ENCODE measurements around the gene GFPT2. TPM values are rescaled to one million over a fixed set of nuclear protein-coding genes. Genes with fewer than 3 reads are reported as not detected.
A peak's percentile ranks its signal among the peaks of the same experiment; 100 is the strongest.

The GFPT2 gene
- total RNA-seq, 6 experiments from 2014 or later = 0.32 to 0.93 (median 0.61) TPM

DNA sequence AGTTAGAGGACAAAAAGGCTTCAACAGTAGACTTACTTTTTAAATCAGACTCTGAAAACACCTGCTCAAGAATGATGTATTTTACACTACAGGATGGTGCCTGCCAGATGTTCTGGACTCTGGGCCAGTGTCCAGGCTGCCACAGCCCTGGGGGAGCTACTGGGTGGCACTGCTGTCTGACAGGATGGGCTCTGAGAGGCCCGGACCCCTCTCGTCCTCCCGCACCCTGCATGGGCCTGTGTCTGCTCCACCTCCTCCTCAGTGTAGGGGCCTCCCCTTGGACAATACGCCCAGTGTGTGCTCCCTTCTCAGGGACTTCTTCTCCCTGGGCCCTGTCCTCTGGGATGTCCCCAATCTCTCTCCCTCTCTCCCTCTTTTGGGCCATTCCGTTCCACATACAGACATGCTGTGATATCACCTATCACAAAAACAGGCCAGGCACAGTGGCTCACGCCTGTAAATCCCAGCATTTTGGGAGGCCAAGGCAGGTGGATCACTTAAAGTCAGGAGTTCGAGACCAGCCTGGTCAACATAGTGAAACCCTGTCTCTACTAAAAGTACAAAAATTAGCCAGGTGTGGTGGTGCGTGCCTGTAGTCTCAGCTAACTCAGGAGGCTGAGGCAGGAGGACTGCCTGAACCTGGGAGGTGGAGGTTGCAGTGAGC is 23.4 kb downstream of the GFPT2 start:
- no peak overlapping the region for H3K27ac ChIP-seq
- ATAC-seq = no peak
- H3K4me1 ChIP-seq = no peaks in the 10 kb centered on the region
- no peaks in the 10 kb centered on the region for H3K27me3 ChIP-seq
- no peak for TF ChIP-seq POLR2A (IDR thresholded peaks at IDR 0.05)
- TF ChIP-seq, protein P1, sequence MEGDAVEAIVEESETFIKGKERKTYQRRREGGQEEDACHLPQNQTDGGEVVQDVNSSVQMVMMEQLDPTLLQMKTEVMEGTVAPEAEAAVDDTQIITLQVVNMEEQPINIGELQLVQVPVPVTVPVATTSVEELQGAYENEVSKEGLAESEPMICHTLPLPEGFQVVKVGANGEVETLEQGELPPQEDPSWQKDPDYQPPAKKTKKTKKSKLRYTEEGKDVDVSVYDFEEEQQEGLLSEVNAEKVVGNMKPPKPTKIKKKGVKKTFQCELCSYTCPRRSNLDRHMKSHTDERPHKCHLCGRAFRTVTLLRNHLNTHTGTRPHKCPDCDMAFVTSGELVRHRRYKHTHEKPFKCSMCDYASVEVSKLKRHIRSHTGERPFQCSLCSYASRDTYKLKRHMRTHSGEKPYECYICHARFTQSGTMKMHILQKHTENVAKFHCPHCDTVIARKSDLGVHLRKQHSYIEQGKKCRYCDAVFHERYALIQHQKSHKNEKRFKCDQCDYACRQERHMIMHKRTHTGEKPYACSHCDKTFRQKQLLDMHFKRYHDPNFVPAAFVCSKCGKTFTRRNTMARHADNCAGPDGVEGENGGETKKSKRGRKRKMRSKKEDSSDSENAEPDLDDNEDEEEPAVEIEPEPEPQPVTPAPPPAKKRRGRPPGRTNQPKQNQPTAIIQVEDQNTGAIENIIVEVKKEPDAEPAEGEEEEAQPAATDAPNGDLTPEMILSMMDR (IDR thresholded peaks at IDR 0.05) = no peak
- intact Hi-C loops (cut with DNase I) = loop anchor here (5.0 to 10.0 kb wide), 2 partner anchors 195 to 197 kb away; no protein-coding TSS in a partner anchor
- H3K9me3 ChIP-seq = no peaks in the 10 kb centered on the region
- DNase-seq = no peak
- H3K4me3 ChIP-seq = no peak overlapping the region
- WGBS (ENCODE audit: insufficient coverage, low coverage, low lambda C conversion rate, missing lambda C conversion rate) = 89% methylated on average over 5 of the region's 8 CpGs
- no peaks in the 10 kb centered on the region for H3K36me3 ChIP-seq

DNA sequence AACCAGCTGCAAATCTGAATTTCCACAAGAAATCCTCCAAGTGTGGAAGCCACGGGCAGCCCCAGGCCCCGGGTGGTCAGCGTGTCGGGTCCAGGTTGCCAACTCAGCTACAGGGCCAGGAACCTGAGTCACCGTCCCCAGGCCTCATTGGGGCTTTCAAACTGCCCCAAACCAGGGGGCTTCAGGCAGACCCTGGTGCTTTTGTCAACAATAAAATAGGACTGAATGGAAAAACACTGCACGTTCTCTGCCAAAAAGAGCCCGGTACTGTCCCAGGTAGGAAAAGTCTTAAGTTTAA is 24.0 kb downstream of the GFPT2 start:
- no peak for TF ChIP-seq POLR2A (IDR thresholded peaks at IDR 0.05)
- TF ChIP-seq, protein P1 (IDR thresholded peaks at IDR 0.05) = no peak
- H3K27ac ChIP-seq = no peak overlapping the region
- H3K36me3 ChIP-seq = no peaks in the 10 kb centered on the region
- no peaks in the 10 kb centered on the region for H3K4me1 ChIP-seq
- no peak for ATAC-seq
- 89% methylated on average over 2 of the region's 7 CpGs for WGBS (ENCODE audit: insufficient coverage, low coverage, low lambda C conversion rate, missing lambda C conversion rate)
- no peak for DNase-seq
- H3K4me3 ChIP-seq = no peak overlapping the region
- H3K9me3 ChIP-seq = no peaks in the 10 kb centered on the region
- no peaks in the 10 kb centered on the region for H3K27me3 ChIP-seq
- intact Hi-C loops (cut with DNase I) = loop anchor here (5.0 to 10.0 kb wide), 2 partner anchors 194 to 197 kb away; no protein-coding TSS in a partner anchor

DNA sequence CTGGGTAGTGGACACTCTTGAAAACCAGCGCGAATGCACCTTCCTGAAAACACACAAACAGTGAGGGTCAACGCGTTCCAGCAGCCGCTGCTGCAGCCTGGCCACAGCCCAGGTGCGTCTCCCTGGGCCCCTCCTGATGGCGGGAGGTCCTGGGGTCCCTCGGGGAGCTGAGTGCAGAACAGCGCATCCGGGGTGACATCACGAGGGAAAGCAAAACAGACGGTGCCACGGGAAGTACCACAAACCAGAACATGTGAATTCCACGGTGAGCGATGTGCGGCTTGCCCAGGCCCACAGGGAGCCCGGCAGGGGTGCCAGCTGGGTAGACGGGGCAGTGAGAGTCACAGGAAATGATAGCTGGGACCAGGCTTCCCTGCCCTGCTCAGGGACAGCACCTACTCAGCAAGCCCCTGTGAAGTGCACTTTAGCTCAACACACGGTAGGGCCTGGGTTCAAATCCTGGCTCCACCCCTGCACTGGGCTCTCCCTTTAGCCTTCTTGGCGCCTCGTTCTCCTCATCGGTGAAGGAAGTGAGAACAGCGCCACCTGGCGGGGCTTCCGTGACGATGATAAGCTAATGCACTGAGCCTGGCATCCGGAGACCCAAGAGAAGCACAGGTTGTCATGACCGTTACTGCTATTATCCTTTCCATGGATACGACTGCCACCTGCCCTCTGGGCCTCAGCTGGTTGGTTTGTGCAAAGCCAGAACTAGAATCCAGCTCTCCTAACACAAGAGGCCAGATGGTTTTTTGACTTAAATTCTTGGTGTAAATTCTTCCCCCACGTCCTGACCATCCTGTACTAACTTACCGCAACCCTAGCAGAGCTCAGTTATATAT is 24.6 kb downstream of the GFPT2 start:
- Histone ChIP-seq H3K27ac (no peak overlapping the region), H3K36me3 (no peaks in the 10 kb centered on the region), H3K9me3 (no peaks in the 10 kb centered on the region), H3K27me3 (no peaks in the 10 kb centered on the region), H3K4me3 (no peak overlapping the region), H3K4me1 (no peaks in the 10 kb centered on the region)
- 31% methylated on average over 14 of the region's 31 CpGs for WGBS (ENCODE audit: insufficient coverage, low coverage, low lambda C conversion rate, missing lambda C conversion rate)
- ATAC-seq (peak; percentile 85 to 95 (median 92)), DNase-seq (peak; percentile 82 to 84 (median 83))
- TF ChIP-seq POLR2A (IDR thresholded peaks at IDR 0.05) = no peak
- TF ChIP-seq, protein P1 (IDR thresholded peaks at IDR 0.05) = peak; percentile 58 to 86 (median 80)
- intact Hi-C loops (cut with DNase I) = loop anchor here (5.0 to 10.0 kb wide), 2 partner anchors 194 to 196 kb away; no protein-coding TSS in a partner anchor

DNA sequence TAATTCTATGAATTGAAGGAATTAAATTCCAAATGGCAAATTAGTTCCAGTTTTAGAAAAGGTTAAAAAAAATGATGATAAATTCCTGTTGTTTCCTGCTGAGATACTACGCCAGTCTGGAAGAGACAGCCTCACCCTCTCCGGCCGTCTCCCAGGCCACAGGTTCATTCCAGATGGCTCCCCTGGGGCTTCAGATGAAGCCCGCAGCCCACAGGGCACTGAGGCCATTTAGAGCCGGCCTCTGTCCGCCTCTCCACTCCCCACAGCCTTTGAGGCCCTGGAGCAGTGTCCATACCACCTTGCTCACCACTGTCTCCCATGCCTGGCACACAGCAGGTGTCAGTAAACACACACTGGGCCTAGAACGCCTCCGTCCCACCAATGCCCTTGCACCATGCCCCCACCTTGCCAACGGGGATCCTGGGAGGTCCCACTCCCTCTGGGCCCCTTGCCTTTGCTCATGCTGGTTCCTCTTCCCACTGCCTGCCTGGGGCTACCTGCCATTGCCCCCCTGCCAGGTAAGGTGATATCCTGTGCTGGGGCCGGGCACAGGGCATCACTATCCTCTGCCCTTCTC is 26.1 kb downstream of the GFPT2 start:
- Histone ChIP-seq H3K27me3 (no peaks in the 10 kb centered on the region), H3K36me3 (no peaks in the 10 kb centered on the region), H3K4me1 (no peaks in the 10 kb centered on the region), H3K4me3 (no peak overlapping the region), H3K9me3 (no peaks in the 10 kb centered on the region), H3K27ac (no peak overlapping the region)
- WGBS (ENCODE audit: insufficient coverage, low coverage, low lambda C conversion rate, missing lambda C conversion rate) = 51% methylated on average over 4 of the region's 10 CpGs
- TF ChIP-seq POLR2A (IDR thresholded peaks at IDR 0.05) = no peak
- TF ChIP-seq, protein P1 (IDR thresholded peaks at IDR 0.05) = no peak
- ATAC-seq (no peak), DNase-seq (peak in 1 of 3 donors; percentile 8)
- intact Hi-C loops (cut with DNase I) = loop anchor here (5.0 to 10.0 kb wide), 2 partner anchors 192 to 195 kb away; no protein-coding TSS in a partner anchor
